GM23338 (cell line): Measurements from ENCODE around the gene SORCS2. TPM values are rescaled to one million over a fixed set of nuclear protein-coding genes. Genes with fewer than 3 reads are reported as not detected.

Experiments
- ATAC-seq: fragments of 200-7000 bp; cut with Tn5 transposase; 3 replicates; pipeline ENCODE4 v1.9.1; 2020
- DNase-seq: peaks from one replicate; pipeline ENCODE4 v3.0.0-alpha.2; 2015; ENCODE audit warnings: low spot score
- H2AFZ ChIP-seq: fragments of 200-600 bp; sonication (generic); 2 replicates; pipeline ENCODE4 v1.8.0; 2016; ENCODE audit warnings: antibody characterized with exemption, mild to moderate bottlenecking, moderate library complexity
- H3F3A ChIP-seq: fragments of 200-600 bp; sonication (generic); replicated peaks from 2 replicates; pipeline ENCODE4 v1.8.0; 2017; ENCODE audit warnings: antibody characterized with exemption, mixed run types, low read depth
- H3K27ac ChIP-seq: fragments of 200-600 bp; sonication (generic); 2 replicates; pipeline ENCODE4 v1.6.1; 2016; ENCODE audit warnings: low read depth
- H3K27me3 ChIP-seq: fragments of 200-600 bp; sonication (generic); 2 replicates; pipeline ENCODE4 v1.8.0; 2016; ENCODE audit warnings: mild to moderate bottlenecking, mixed run types, moderate library complexity; ENCODE audit not compliant: insufficient read depth
- H3K36me3 ChIP-seq: fragments of 200-600 bp; sonication (generic); 2 replicates; pipeline ENCODE4 v1.8.0; 2016; ENCODE audit warnings: mild to moderate bottlenecking; ENCODE audit not compliant: insufficient read depth
- H3K4me1 ChIP-seq: fragments of 200-600 bp; sonication (generic); 2 replicates; pipeline ENCODE4 v1.8.0; 2016; ENCODE audit warnings: mild to moderate bottlenecking, moderate library complexity; ENCODE audit not compliant: insufficient read depth
- H3K4me2 ChIP-seq: fragments of 200-600 bp; sonication (generic); 2 replicates; pipeline ENCODE4 v1.7.1; 2017; ENCODE audit warnings: mixed run types
- H3K4me3 ChIP-seq: fragments of 200-600 bp; sonication (generic); 2 replicates; pipeline ENCODE4 v1.6.1; 2016; ENCODE audit warnings: mixed run types
- H3K79me2 ChIP-seq: fragments of 200-600 bp; sonication (generic); replicated peaks from 2 replicates; pipeline ENCODE4 v1.8.0; 2017; ENCODE audit warnings: mild to moderate bottlenecking; ENCODE audit not compliant: insufficient read depth
- H3K9me2 ChIP-seq: fragments of 200-600 bp; sonication (generic); 2 replicates; pipeline ENCODE4 v1.8.0; 2017; ENCODE audit not compliant: insufficient read depth
- H4K20me1 ChIP-seq: fragments of 200-600 bp; sonication (generic); replicated peaks from 2 replicates; pipeline ENCODE4 v1.8.0; 2017; ENCODE audit warnings: mild to moderate bottlenecking; ENCODE audit not compliant: insufficient read depth
- H3K27ac Mint-ChIP-seq: 2 replicates; pipeline ENCODE4 v1.8.0; 2020; ENCODE audit warnings: inconsistent platforms, mild to moderate bottlenecking, moderate library complexity, mixed read lengths
- H3K27me3 Mint-ChIP-seq: 3 replicates; pipeline ENCODE4 v1.8.0; 2022; ENCODE audit warnings: low read depth, mild to moderate bottlenecking, moderate library complexity, mixed read lengths, inconsistent platforms; ENCODE audit not compliant: insufficient read depth, poor library complexity
- H3K36me3 Mint-ChIP-seq: 3 replicates; pipeline ENCODE4 v1.8.0; 2021; ENCODE audit warnings: low read depth, mild to moderate bottlenecking, inconsistent platforms, moderate library complexity, mixed read lengths
- H3K4me1 Mint-ChIP-seq: 3 replicates; pipeline ENCODE4 v1.8.0; 2020; ENCODE audit warnings: mild to moderate bottlenecking, inconsistent platforms, mixed read lengths
- H3K4me3 Mint-ChIP-seq: 3 replicates; pipeline ENCODE4 v1.8.0; 2021; ENCODE audit warnings: moderate library complexity, mild to moderate bottlenecking, inconsistent platforms, mixed read lengths
- H3K9me3 Mint-ChIP-seq: 3 replicates; pipeline ENCODE4 v1.8.0; 2020; ENCODE audit warnings: moderate library complexity, mild to moderate bottlenecking, inconsistent platforms, mixed read lengths
- CREB1 ChIP-seq: fragments of 250-450 bp; sonication (Bioruptor Pico); IDR thresholded peaks from 2 replicates; pipeline ENCODE4 v1.5.0; 2020; ENCODE audit warnings: low read depth, mild to moderate bottlenecking, moderate library complexity
- CTCF ChIP-seq, 2 experiments: fragments of 200-600 bp in 1 of 2; sonication (generic) in 1 of 2; conservative IDR thresholded peaks; 2 replicates each; pipeline versions ENCODE4 v1.5.1 to v1.6.1; 2016 to 2017; ENCODE audit warnings: antibody characterized with exemption in 2 of 2, low read depth in 2 of 2, mild to moderate bottlenecking in 2 of 2, moderate library complexity in 1 of 2
- ETS1 ChIP-seq: IDR thresholded peaks from 2 replicates; pipeline ENCODE4 v1.6.1; 2016; ENCODE audit warnings: antibody characterized with exemption
- EZH2 ChIP-seq: fragments of 200-600 bp; sonication (generic); IDR thresholded peaks from one replicate; pipeline ENCODE4 v1.8.0; 2017; ENCODE audit warnings: antibody characterized with exemption, mild to moderate bottlenecking, low read depth; ENCODE audit not compliant: unreplicated experiment
- EZH2phosphoT487 ChIP-seq: fragments of 200-600 bp; sonication (generic); IDR thresholded peaks from one replicate; pipeline ENCODE4 v1.8.1; 2018; ENCODE audit warnings: antibody characterized with exemption; ENCODE audit not compliant: unreplicated experiment
- JUNB ChIP-seq: IDR thresholded peaks from one replicate; pipeline ENCODE4 v1.6.1; 2016; ENCODE audit warnings: antibody characterized with exemption; ENCODE audit not compliant: unreplicated experiment
- NANOG ChIP-seq: IDR thresholded peaks from 2 replicates; pipeline ENCODE4 v1.6.1; 2016; ENCODE audit warnings: antibody characterized with exemption, borderline replicate concordance
- POLR2AphosphoS5 ChIP-seq: IDR thresholded peaks from 2 replicates; pipeline ENCODE4 v1.6.1; 2016; ENCODE audit warnings: antibody characterized with exemption, low read depth
- REST ChIP-seq: IDR thresholded peaks from one replicate; pipeline ENCODE4 v1.6.1; 2018; ENCODE audit warnings: antibody characterized with exemption; ENCODE audit not compliant: unreplicated experiment
- STAT1 ChIP-seq: IDR thresholded peaks from one replicate; pipeline ENCODE4 v1.6.1; 2016; ENCODE audit warnings: antibody characterized with exemption; ENCODE audit not compliant: unreplicated experiment
- ZNF114 ChIP-seq: fragments of 250-450 bp; sonication (Bioruptor Pico); IDR thresholded peaks from 2 replicates; pipeline ENCODE4 v1.5.0; 2020; ENCODE audit warnings: mild to moderate bottlenecking, moderate library complexity
- ZNF331 ChIP-seq: fragments of 250-450 bp; sonication (Bioruptor Pico); IDR thresholded peaks from 2 replicates; pipeline ENCODE4 v1.5.0; 2020; ENCODE audit warnings: low read depth, mild to moderate bottlenecking, moderate library complexity
- ZNF462 ChIP-seq: fragments of 250-450 bp; sonication (Bioruptor Pico); IDR thresholded peaks from 2 replicates; pipeline ENCODE4 v1.5.0; 2020; ENCODE audit warnings: mild to moderate bottlenecking, moderate library complexity
- polyA plus RNA-seq: library from polyadenylated mRNA; unstranded; fragments of >200 nt; fragmentation: Nextera tagmentation; extraction: Ambion mirVana; gene quantifications from 2 replicates; pipeline ENCODE4 v1.2.1, GENCODE V29; 2016
- total RNA-seq: library from RNA; depleted of rRNA; stranded (reverse); fragments of >200 nt; shearing (Covaris generic); gene quantifications from 2 replicates; pipeline ENCODE4 v1.2.3, GENCODE V29; 2014

SORCS2 gene
- total and polyA plus RNA-seq, 2 experiments from 2014 or later, result 0.47 to 2.4 TPM

GRCh38 chr4:7280926-7281690 is 88.8 kb downstream of the SORCS2 start:
- H3K4me1 Mint-ChIP-seq, result no peaks in the 10 kb centered on the region; the same call in 1 of the 3 replicates
- no peaks in the 10 kb centered on the region for H3K27me3 ChIP-seq
- no peak overlapping the region for H3K27ac Mint-ChIP-seq
- no peaks in the 10 kb centered on the region for H3K36me3 ChIP-seq
- H3K4me1 ChIP-seq, result no peaks in the 10 kb centered on the region
- no peaks in the 10 kb centered on the region for H3K79me2 ChIP-seq
- H3K4me3 ChIP-seq, result no peak overlapping the region
- peaks cover 3% of the 10 kb centered on the region for H3K27me3 Mint-ChIP-seq
- H3K36me3 Mint-ChIP-seq, result no peaks in the 10 kb centered on the region
- H3K9me3 Mint-ChIP-seq, result no peaks in the 10 kb centered on the region; the same call in 2 of the 3 replicates
- H3K9me2 ChIP-seq, result no peaks in the 10 kb centered on the region
- H3K4me2 ChIP-seq, result no peak overlapping the region
- H2AFZ ChIP-seq, result no peak overlapping the region
- DNase-seq (no peak), ATAC-seq (no peak)
- no peaks in the 10 kb centered on the region for H4K20me1 ChIP-seq
- H3F3A ChIP-seq, result no peaks in the 10 kb centered on the region
- TF ChIP-seq CTCF (conservative IDR thresholded peaks at IDR 0.05; ENCODE audit: low read depth in 2 of 2) (no peak), NANOG (no peak), STAT1 (no peak), ZNF462 (CRISPR knock-in tag) (no peak), CREB1 (CRISPR knock-in tag) (no peak), EZH2 (no peak), JUNB (no peak), REST (no peak), ETS1 (no peak), EZH2phosphoT487 (no peak), ZNF114 (CRISPR knock-in tag) (no peak), ZNF331 (CRISPR knock-in tag) (no peak), POLR2AphosphoS5 (no peak)
- no peak overlapping the region for H3K4me3 Mint-ChIP-seq
- no peak overlapping the region for H3K27ac ChIP-seq
